Measurements from ENCODE around the gene FALEC.

FALEC gene

DNA sequence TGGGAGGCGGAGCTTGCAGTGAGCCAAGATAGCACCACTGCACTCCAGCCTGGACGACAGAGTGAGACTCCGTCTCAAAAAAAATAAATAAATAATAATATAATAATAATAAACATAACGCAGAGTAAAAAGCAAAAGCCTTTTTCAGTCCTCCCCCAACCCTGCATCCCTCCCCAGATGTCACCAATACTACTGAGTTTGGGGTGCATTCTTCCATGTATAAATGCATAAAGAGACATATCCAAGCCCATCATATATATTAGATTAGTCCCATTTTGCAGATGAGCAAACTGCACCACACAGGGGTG is 32.7 kb downstream of the FALEC start:
- DNase-seq, result no peak

DNA sequence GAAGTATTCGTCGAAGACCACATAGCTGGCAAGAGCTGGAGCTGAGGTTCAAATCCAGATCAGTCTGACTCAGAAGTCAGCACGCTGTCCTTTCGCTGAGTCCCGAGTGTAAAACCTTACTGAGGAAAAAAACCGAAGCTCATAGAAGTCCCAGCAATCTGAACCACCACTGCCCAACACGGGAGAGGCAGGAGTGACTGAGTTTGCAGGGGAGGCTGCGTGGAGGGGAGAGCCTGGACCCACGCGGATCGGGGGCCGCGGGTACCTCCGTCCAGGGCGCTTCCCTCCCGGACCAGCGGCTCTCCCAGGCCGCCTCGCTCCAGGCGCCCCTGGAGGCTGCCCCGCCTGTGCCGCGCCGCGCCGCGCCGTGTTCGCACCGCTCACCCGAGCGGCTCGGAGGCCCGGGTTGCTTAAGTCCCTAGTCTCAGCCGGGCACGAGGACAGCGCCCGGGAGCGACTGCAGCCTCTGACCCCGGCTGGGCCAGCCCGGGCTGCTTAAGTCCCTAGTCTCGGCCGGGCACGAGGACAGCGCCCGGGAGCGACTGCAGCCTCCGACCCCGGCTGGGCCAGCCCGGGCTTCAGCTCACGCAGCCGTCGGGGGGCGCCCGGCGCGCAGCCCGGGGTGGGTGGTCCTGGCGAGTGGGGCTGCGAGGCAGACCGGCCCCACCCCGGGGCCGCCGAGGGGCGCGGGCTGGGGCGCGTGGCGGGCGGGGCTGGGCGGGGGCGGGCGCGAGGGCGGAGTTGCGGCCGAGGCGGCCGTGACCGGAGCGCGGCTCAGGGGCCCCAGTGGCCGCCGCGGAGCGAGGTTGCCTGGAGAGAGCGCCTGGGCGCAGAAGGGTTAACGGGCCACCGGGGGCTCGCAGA is 33.3 kb downstream of the FALEC start, which contains the start of gene ADAMTSL4:
TSS of gene ADAMTSL4 (plus strand) at position 777 of the 864 bp plus-strand sequence. CDS start 2,881 bp downstream, outside the sequence.
- DNase-seq, result peak; percentile 30 to 71

DNA sequence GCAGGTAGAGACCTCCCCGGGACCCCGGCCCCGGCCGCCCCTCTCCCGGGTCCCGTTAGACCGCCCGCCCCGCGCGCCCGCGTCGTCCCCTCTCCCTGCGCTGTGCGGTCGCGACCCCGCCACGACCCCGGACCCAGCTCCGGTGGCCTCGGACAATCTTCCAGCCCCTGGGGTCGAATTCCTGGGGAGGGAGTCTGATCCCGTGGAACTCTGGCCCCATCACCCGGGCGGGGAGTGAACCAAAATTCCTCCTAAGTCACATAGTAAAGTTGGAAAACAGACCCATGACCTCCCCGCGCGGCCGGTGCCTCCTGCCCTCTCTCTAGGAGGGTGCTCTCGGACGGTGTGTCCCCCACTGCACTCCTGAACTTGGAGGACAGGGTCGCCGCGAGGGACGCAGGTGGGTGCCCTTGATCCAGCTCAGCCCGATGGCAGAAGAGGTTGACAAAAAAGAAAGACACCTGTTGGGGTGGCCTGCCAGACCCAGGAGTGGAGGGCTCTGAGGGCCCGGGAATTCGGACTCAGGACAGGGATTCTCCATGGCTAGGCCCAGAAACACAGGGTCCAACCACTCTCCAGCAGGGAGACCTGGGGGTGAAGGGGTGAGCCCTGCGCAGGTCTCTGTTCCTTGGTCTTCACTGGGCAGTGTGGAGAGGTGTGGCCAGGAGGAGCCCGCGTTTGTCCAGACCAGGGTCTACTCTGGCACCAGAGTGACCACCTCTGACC is 34.1 kb downstream of the FALEC start:
- no peak for DNase-seq

DNA sequence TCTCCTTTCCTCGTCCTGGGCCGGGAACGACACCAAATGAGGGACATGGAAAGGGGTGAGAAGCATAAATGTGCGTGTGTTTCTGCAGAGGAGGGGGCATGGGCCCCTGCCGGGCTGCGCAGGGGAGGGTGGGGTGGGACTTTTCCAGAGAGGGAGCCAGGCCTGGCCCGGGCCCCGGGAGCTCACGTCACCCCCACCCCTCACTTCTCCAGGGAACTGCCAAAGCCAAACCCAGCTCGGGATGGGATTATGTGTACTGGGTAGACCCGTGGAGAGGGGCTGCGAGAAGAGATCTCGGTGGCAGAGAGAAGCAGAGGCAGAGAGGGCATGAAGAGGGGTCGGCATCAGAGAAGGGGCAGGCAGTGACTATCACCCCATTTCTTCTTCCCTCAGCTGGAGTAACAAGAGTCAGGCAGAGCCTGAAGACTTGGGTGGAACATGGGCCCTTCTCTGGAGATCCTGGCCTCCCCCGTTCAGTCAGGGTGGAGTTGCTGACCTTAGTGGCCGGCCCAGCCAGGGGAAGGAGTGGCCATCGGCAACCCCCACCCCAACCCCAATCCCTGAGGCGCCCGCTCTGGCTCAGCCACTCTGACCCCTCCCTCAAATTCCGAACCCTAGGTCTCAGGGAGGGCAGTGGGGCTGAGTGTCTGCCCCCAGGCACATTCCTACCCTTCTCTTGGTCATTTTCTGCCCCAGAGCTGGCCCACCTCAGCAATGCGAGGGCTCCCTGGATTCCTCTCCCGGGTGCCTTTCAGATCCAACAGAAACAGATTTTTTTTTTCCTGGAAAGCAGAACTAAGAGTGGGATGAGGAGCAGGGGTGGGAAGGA is 34.9 kb downstream of the FALEC start:
- no peak for DNase-seq

DNA sequence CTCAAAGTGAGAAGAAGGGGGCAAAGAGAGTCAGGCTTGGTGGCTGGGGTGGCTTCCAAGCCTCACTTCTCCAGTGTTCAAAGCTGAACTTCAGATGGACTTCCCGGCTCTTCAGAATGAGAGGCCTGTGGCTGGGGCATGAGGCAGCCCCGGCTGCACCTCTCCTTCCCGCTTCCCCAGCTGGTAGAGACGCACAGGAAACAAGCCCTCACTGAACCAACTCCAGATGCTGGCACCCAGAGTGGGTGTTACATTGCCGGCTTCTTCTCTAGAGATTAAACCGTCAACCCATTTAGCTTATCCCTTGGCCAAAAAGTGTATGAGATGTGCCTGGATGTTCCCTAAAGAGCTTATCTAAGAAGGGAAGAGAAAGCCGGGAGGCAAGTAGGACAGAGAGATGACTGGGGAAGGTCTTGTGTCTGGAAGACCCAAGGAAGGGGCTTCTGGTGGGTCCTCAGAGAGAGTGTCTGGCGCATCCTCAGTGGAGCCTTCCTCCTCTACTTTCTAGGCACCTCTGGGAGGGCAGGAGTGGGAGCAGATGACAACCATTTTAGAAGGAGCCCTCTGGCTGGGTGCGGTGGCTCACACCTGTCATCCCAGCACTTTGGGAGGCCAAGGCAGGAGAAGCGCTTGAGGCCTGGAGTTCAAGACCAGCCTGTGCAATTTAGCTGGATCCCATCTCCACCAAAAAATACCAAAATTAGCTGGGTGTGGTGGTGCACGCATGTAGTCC is 35.7 kb downstream of the FALEC start:
- DNase-seq, result no peak

DNA sequence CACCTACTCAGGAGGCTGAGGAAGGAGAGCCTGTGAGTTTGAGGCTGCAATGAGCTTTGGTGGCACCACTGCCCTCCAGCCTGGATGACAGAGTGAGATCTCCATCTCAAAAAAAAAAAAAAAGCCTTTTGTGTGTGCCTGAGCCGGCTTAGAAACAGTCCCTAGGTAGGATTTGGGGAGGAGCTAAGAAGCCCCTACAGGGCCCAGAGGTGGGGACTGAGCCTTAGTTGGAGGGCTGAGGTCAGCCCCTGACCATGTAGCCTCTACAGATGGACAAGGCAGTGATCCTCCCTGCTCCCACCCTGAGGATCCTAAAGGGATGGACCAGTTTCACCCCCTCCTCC is 36.2 kb downstream of the FALEC start:
- DNase-seq, result no peak

DNA sequence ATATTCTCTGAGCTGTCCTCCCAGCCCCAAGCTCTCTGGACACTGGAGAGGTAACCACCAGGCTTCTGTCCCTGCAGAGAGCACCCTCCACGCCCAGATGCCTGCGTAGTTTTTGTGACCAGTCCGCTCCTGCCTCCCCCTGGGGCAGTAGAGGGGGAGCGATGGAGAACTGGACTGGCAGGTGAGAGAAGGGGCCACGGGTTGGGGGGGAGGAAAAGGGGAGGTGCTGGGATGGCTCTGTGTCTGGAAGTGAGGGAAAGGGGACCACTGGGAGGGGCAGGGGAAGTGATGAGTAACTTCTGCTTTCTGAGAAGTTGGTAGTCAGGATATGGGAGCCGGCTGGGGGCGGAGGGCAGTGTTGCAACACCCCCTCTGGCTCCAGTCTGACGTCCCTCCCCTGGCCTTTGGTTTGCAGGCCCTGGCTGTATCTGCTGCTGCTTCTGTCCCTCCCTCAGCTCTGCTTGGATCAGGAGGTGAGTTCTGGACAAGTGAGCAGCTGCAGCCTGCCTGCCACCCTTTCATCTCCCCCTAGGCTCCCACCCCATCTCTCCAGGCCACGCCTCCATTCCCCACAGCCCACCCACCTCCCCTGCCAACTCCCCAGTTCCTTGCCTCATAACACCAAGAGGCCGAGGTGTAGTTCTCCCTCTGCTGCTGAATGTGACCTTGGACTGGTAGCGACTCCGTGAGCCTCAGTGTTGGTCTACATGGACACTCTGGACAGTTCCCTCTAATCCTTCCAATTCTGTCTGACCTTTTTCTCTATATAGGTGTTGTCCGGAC is 36.8 kb downstream of the FALEC start:
- no peak for DNase-seq

DNA sequence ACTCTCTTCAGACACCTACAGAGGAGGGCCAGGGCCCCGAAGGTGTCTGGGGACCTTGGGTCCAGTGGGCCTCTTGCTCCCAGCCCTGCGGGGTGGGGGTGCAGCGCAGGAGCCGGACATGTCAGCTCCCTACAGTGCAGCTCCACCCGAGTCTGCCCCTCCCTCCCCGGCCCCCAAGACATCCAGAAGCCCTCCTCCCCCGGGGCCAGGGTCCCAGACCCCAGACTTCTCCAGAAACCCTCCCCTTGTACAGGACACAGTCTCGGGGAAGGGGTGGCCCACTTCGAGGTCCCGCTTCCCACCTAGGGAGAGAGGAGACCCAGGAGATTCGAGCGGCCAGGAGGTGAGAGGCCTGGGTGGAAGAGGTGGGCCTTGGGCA is 37.3 kb downstream of the FALEC start:
- DNase-seq, result no peak

DNA sequence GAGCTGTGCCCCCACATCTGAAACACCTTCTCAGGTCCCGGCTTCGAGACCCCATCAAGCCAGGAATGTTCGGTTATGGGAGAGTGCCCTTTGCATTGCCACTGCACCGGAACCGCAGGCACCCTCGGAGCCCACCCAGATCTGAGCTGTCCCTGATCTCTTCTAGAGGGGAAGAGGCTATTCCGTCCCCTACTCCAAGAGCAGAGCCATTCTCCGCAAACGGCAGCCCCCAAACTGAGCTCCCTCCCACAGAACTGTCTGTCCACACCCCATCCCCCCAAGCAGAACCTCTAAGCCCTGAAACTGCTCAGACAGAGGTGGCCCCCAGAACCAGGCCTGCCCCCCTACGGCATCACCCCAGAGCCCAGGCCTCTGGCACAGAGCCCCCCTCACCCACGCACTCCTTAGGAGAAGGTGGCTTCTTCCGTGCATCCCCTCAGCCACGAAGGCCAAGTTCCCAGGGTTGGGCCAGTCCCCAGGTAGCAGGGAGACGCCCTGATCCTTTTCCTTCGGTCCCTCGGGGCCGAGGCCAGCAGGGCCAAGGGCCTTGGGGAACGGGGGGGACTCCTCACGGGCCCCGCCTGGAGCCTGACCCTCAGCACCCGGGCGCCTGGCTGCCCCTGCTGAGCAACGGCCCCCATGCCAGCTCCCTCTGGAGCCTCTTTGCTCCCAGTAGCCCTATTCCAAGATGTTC is 38.0 kb downstream of the FALEC start:
- DNase-seq, result no peak

DNA sequence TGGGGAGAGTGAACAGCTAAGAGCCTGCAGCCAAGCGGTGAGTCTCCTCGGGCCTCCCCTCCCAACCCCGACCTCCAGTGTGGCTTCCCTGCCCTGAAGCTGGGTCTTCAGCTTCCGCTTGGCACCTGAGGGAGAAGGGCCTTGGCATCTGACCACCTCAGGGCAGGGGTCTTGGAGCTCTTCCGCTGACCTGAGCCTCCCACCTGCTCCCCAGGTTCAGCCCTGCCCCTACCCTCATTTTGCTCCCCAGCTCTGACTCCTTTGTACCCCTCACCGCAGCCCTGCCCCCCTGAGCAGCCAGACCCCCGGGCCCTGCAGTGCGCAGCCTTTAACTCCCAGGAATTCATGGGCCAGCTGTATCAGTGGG is 38.5 kb downstream of the FALEC start:
- no peak for DNase-seq

DNA sequence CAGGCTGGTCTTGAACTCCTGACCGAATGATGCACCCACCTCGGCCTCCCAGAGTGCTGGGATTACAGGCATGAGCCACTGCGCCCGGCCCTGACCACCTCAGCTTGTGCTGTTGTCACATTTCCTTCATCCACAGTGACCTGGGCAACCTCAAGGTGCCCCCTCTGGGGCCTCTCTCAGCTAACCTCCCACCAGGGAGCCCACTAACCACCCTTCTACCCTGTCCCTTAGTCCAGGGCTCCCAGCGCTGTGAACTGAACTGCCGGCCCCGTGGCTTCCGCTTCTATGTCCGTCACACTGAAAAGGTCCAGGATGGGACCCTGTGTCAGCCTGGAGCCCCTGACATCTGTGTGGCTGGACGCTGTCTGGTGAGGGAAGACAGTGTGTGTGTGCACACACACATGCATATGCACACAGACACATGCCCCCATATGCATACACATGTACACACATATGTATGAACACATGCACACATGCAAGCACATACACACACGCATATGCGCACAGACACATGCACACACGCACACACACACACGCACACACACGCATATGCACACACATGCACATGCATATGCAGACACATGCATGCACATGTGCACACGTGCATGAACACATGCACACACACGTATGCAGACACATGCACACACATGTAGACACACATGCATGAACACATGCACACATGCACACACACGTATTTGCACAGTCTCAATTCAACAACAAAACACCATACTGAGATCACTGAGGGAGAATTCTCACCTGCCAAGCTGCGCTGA is 39.8 kb downstream of the FALEC start:
- no peak for DNase-seq

DNA sequence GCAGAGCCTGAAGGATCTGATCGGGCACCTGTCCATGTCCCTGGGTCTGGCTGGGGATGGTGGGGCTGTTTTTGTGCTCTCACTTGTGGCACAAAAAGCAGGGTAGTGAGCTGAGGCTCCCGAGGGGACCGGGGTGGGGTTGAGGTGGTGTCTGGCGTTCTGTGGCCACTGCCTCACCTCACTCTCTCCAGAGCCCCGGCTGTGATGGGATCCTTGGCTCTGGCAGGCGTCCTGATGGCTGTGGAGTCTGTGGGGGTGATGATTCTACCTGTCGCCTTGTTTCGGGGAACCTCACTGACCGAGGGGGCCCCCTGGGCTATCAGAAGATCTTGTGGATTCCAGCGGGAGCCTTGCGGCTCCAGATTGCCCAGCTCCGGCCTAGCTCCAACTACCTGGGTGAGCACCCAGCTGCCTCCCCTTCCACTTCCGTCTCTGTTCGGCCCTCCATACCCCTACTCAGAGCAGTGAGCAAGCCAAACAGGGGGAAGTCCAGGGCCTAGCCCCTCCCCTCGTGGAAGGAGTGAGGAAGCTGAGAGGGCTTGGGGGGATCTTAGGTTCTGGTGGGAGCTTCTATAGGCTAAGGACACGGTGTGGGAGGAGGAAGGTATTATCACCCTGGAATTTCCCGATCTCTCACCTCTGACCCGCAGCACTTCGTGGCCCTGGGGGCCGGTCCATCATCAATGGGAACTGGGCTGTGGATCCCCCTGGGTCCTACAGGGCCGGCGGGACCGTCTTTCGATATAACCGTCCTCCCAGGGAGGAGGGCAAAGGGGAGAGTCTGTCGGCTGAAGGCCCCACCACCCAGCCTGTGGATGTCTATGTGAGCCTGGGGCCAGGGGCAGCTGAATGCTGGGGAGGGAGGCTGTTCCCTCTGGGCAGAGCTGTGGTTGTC is 40.7 kb downstream of the FALEC start:
- no peak for DNase-seq

DNA sequence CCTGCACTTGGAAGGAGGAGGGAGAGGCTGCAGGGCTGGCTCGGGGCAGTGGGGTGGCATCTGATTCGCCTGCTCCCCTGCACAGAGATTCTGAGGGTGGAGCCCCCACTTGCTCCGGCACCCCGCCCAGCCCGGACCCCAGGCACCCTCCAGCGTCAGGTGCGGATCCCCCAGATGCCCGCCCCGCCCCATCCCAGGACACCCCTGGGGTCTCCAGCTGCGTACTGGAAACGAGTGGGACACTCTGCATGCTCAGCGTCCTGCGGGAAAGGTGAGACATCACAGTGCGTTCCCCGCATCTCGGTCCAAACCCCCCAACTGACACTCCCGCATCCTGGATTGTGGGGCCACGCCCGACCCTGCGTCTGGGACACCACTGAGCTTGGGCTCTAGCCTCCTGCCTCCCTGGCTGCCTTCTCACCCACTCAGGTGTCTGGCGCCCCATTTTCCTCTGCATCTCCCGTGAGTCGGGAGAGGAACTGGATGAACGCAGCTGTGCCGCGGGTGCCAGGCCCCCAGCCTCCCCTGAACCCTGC is 41.6 kb downstream of the FALEC start:
- DNase-seq, result no peak

DNA sequence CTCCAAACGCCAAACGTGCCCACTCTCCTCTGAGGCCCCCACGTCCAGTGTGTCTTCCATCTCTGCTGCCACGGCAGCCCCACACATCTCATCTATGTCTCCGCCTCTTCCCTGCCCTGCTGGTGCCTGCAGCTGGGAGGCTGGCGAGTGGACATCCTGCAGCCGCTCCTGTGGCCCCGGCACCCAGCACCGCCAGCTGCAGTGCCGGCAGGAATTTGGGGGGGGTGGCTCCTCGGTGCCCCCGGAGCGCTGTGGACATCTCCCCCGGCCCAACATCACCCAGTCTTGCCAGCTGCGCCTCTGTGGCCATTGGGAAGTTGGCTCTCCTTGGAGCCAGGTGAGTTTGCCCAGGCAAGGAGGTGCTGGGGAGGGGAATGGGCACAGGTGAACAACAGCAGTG is 42.3 kb downstream of the FALEC start:
- no peak for DNase-seq

DNA sequence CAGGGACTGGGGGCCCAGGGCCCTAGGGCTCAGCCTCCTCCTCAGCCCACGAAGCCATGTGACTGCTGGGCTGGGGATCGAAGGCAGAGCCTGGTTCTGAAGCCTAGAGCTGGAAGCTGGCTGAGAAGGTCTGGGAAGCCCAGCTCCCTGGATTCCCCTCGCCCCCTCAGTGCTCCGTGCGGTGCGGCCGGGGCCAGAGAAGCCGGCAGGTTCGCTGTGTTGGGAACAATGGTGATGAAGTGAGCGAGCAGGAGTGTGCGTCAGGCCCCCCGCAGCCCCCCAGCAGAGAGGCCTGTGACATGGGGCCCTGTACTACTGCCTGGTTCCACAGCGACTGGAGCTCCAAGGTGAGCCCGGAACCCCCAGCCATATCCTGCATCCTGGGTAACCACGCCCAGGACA is 42.8 kb downstream of the FALEC start:
- no peak for DNase-seq

DNA sequence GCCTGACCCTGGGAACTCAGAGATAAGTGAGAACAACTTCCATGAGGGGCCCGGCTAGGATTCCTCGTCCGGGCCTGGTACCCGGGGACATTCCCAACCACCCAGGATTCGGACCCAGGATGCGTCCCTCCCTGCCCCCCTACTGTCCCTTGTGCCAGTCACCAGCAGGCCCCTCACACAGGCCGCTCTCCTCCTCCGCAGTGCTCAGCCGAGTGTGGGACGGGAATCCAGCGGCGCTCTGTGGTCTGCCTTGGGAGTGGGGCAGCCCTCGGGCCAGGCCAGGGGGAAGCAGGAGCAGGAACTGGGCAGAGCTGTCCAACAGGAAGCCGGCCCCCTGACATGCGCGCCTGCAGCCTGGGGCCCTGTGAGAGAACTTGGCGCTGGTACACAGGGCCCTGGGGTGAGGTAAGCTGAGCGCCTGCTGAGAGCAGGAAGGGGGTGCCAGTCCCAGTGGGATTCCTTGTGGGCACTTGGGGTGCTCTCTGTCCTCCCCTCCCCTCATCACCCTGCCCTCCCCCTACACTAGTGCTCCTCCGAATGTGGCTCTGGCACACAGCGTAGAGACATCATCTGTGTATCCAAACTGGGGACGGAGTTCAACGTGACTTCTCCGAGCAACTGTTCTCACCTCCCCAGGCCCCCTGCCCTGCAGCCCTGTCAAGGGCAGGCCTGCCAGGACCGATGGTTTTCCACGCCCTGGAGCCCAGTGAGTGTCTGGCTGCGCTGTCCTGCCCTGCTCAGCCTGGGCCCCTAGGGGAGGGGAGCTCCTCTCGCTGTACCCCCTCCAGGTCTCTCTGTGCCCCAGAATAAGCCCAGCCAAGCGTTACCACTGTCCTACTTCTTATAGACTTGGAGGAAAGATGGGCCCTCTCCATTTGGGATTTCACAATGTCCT is 43.5 kb downstream of the FALEC start:
- DNase-seq, result no peak

DNA sequence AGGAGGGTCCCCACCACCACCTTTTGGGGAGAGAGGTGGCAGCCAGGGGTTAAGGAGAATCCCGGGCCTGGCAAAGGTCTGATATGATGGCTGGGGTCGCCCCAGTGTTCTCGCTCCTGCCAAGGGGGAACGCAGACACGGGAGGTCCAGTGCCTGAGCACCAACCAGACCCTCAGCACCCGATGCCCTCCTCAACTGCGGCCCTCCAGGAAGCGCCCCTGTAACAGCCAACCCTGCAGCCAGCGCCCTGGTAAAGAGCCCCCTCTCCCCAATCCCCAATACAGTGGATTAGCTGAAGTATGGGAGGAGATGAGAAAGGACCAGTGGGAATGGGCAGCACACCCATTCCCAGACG is 44.1 kb downstream of the FALEC start:
- no peak for DNase-seq

DNA sequence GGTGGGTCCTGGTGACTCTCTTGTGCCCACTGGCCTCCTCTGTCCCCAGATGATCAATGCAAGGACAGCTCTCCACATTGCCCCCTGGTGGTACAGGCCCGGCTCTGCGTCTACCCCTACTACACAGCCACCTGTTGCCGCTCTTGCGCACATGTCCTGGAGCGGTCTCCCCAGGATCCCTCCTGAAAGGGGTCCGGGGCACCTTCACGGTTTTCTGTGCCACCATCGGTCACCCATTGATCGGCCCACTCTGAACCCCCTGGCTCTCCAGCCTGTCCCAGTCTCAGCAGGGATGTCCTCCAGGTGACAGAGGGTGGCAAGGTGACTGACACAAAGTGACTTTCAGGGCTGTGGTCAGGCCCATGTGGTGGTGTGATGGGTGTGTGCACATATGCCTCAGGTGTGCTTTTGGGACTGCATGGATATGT is 44.5 kb downstream of the FALEC start:
- DNase-seq, result peak; percentile 40 to 49

All from NCI-H1930 (cell line).